Uterus (tissue), 2 donors: ENCODE data around the gene STMND1.

ENCODE experiments used
- POLR2A ChIP-seq, 2 donors: fragments of 450-650 bp; IDR thresholded peaks; one replicate each; pipeline ENCODE4 v1.6.1; 2016; ENCODE audit warnings: antibody characterized with exemption in 2 of 2, mild to moderate bottlenecking in 1 of 2, moderate library complexity in 1 of 2
- TF ChIP-seq, protein P1 (sequence below), 4 experiments: fragments of 200-600 bp in 2 of 4; fragments of 450-650 bp in 2 of 4; sonication (generic) in 2 of 4; IDR thresholded peaks; one replicate each; pipeline ENCODE4 v1.5.1; 2016 to 2019; ENCODE audit warnings: antibody characterized with exemption in 4 of 4, mild to moderate bottlenecking in 2 of 4, moderate library complexity in 1 of 4

DNA sequence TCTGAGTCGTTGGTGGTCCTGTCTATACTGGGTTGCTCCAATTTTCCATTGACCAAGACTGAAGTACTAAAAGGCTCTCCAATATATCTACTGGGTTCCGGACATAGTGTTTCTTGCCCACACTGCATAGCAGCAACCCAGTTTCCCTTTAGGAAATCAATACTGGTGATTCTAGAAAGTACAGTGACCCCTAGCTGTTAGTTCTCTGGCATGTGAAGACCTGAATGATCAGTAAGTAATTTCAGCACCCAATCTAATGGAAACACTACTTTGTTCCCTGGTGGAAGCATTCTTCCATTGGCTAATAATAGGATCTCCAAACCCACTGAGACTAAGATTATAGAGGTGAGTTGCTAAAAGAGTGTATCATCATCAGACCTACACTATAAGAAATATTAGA, 40.8 kb upstream of the STMND1 start:
- TF ChIP-seq, protein P1, sequence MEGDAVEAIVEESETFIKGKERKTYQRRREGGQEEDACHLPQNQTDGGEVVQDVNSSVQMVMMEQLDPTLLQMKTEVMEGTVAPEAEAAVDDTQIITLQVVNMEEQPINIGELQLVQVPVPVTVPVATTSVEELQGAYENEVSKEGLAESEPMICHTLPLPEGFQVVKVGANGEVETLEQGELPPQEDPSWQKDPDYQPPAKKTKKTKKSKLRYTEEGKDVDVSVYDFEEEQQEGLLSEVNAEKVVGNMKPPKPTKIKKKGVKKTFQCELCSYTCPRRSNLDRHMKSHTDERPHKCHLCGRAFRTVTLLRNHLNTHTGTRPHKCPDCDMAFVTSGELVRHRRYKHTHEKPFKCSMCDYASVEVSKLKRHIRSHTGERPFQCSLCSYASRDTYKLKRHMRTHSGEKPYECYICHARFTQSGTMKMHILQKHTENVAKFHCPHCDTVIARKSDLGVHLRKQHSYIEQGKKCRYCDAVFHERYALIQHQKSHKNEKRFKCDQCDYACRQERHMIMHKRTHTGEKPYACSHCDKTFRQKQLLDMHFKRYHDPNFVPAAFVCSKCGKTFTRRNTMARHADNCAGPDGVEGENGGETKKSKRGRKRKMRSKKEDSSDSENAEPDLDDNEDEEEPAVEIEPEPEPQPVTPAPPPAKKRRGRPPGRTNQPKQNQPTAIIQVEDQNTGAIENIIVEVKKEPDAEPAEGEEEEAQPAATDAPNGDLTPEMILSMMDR (IDR thresholded peaks at IDR 0.05) = no peak
- no peak for TF ChIP-seq POLR2A (IDR thresholded peaks at IDR 0.05)
